ENCODE results near the gene IRF7.

- TF ChIP-seq CTCF (IDR thresholded peaks at IDR 0.05) (no peak), POLR2A (IDR thresholded peaks at IDR 0.05) (no peak)
Measured at GRCh38 chr11:607971-608659, 7.6 kb downstream of the IRF7 start.

All from lower leg skin (tissue), 3 donors.